Epithelial cell of esophagus (primary cell): ENCODE measurements around the gene NAA10.

Experiments
- DNase-seq: peaks from one replicate; pipeline ENCODE4 v3.0.0; 2010; ENCODE audit warnings: low read depth
- H3K4me3 ChIP-seq: 2 replicates; pipeline ENCODE4 v1.5.1; 2011; ENCODE audit warnings: mild to moderate bottlenecking, low read length, control low read depth
- CTCF ChIP-seq: IDR thresholded peaks from 2 replicates; pipeline ENCODE4 v1.5.1; 2011; ENCODE audit warnings: low read depth, mild to moderate bottlenecking, low read length, control low read depth, inconsistent platforms; ENCODE audit not compliant: insufficient read depth; ENCODE audit errors: missing control alignments

Gene NAA10

GRCh38 chrX:153969125-153969903 lies 34.5 kb upstream of the NAA10 start:
- TF ChIP-seq CTCF: no peak
- H3K4me3 ChIP-seq: peak overlapping the region; percentile 77
- no peak for DNase-seq

DNA sequence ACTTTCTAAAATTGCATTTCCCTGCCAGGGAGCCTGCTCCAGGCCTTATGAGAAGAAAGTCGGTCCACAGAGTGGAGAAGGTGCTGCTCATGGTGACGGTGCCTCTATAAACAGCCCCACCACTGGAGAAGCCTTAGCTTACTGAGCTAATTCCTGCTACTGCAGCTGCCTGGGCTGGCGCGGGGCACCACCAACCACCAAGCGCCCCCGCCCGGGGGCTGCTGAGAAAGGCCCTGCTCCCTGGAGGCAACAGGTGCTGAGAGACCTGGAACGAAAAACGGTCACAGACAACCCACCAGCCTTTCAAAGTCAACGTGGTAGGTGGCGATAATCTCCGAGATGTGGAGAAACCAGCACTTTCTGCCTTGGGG lies 33.9 kb upstream of the NAA10 start:
- peak overlapping the region; percentile 77 for H3K4me3 ChIP-seq
- no peak for TF ChIP-seq CTCF
- peak; percentile 13 for DNase-seq

GRCh38 chrX:153968255-153968654 lies 33.4 kb upstream of the NAA10 start:
- TF ChIP-seq CTCF: no peak
- DNase-seq: no peak
- no peak overlapping the region for H3K4me3 ChIP-seq

DNA sequence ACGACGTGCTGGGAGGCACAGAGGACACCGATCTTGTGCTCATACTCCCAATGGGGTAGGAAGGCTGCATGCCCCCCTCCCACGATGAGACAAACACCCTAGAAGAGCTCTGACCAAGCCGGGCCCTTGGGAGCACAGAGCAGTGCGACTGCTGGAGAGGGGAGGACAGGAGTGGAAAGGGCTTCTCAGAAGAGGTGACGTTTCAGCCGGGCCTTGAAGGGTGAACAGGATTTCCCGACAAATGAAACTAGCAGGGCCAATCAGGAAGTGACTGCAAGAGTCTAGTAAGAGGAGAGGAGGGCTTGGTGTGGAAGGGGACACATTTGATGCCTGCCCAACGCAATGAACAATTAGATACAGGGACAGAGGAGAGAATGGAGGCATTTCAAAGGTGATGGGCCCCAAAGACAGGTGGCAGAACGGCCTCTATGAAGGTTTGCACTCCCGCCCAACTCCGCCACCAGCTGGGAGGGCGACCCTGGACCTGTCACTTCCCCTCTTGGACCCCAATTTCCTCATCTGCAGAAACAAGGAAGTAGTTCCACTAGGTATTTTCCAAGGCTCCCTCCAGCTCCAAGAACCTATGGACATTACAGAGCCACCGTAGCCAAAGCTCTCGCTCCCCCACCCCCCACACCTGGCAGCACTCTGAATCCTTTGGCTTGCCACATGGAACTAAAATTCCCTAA lies 32.8 kb upstream of the NAA10 start:
- no peak overlapping the region for H3K4me3 ChIP-seq
- DNase-seq: no peak
- no peak for TF ChIP-seq CTCF

GRCh38 chrX:153966841-153967535 lies 32.2 kb upstream of the NAA10 start:
- TF ChIP-seq CTCF: no peak
- peak; percentile 30 for DNase-seq
- no peak overlapping the region for H3K4me3 ChIP-seq

GRCh38 chrX:153966283-153966688 lies 31.4 kb upstream of the NAA10 start:
- no peak for DNase-seq
- H3K4me3 ChIP-seq: no peak overlapping the region
- no peak for TF ChIP-seq CTCF
